ENCODE results near the gene SCN2A. TPM values are rescaled to one million over a fixed set of nuclear protein-coding genes. Genes with fewer than 3 reads are reported as not detected.

The SCN2A gene
- total and polyA plus RNA-seq, 2 donors (not counting 3 experiments of a cell fraction or from before 2014, with no cell fraction given) = not detected

GRCh38 chr2:165406173-165406572, 167.0 kb downstream of the SCN2A start:
- FAIRE-seq (no peak), DNase-seq (ENCODE audit: low read depth, low spot score) (no peak)
- Histone ChIP-seq H3K27ac (ENCODE audit: insufficient read depth, low read depth, low read length) (no peak overlapping the region), H3K9me1 (replicated peaks; ENCODE audit: control insufficient read depth, extremely low read depth, insufficient read depth, low read length) (no peaks in the 10 kb centered on the region), H2AFZ (ENCODE audit: low read depth, low read length) (no peak overlapping the region), H3K4me3 (replicated peaks in 1 of 3; ENCODE audit: insufficient read depth in 1 of 3, low read depth in 1 of 3, low read length in 3 of 3) (no peak overlapping the region), H3K4me1 (ENCODE audit: control insufficient read depth, extremely low read depth, insufficient read depth, low read length) (peaks cover 3% of the 10 kb centered on the region), H3K4me2 (ENCODE audit: insufficient read depth, low read length) (no peak overlapping the region), H3K9me3 (replicated peaks; ENCODE audit: control insufficient read depth, insufficient read depth, low read length) (no peaks in the 10 kb centered on the region), H3K79me2 (ENCODE audit: control insufficient read depth, insufficient read depth, low read length) (no peaks in the 10 kb centered on the region), H4K20me1 (replicated peaks; ENCODE audit: control insufficient read depth, extremely low read depth, insufficient read depth, low read length) (no peaks in the 10 kb centered on the region), H3K27me3 (ENCODE audit: control insufficient read depth in 2 of 2, insufficient read depth in 2 of 2, low read length in 2 of 2) (peaks cover 20 to 22% of the 10 kb centered on the region in 2 experiments), H3K9ac (replicated peaks; ENCODE audit: extremely low read depth, insufficient read depth, low read length) (no peak overlapping the region), H3K36me3 (ENCODE audit: control insufficient read depth in 2 of 2, extremely low read depth in 1 of 2, insufficient read depth in 2 of 2, low read length in 2 of 2) (no peaks in the 10 kb centered on the region)
- intact Hi-C loops (cut with micrococcal nuclease) = no loop called here
- TF ChIP-seq FOS (IDR thresholded peaks at IDR 0.05; ENCODE audit: borderline replicate concordance, insufficient read depth, low read length) (no peak), JUN (IDR thresholded peaks at IDR 0.05; ENCODE audit: borderline replicate concordance, insufficient read depth, insufficient read length, low read depth) (no peak), POLR2AphosphoS5 (IDR thresholded peaks at IDR 0.05; ENCODE audit: insufficient read depth, low read depth, low read length) (no peak)
- POLR2A ChIA-PET = no interaction called here
- CTCF ChIA-PET = interaction anchor here (1.2 to 3.8 kb wide), 2 partner anchors 292 to 468 kb away, joined by 4 to 17 read pairs; no protein-coding TSS in a partner anchor
- no TSS peak for BruUV-seq (replicated peaks)
- dilution Hi-C loops (cut with MboI; ENCODE audit: extremely low pct_ligation_motif_present, low sequenced_read_pairs) = no loop called here

- POLR2A ChIA-PET = no interaction called here
- dilution Hi-C loops (cut with MboI; ENCODE audit: extremely low pct_ligation_motif_present, low sequenced_read_pairs) (no loop called here), intact Hi-C loops (cut with micrococcal nuclease) (no loop called here)
- no peak overlapping the region for H2AFZ ChIP-seq (ENCODE audit: low read depth, low read length)
- H4K20me1 ChIP-seq (replicated peaks; ENCODE audit: control insufficient read depth, extremely low read depth, insufficient read depth, low read length) = no peaks in the 10 kb centered on the region
- no peak overlapping the region for H3K27ac ChIP-seq (ENCODE audit: insufficient read depth, low read depth, low read length)
- no peak for FAIRE-seq
- H3K36me3 ChIP-seq (ENCODE audit: control insufficient read depth in 2 of 2, extremely low read depth in 1 of 2, insufficient read depth in 2 of 2, low read length in 2 of 2) = no peaks in the 10 kb centered on the region
- peaks cover 18 to 20% of the 10 kb centered on the region in 2 experiments for H3K27me3 ChIP-seq (ENCODE audit: control insufficient read depth in 2 of 2, insufficient read depth in 2 of 2, low read length in 2 of 2)
- H3K4me3 ChIP-seq (replicated peaks in 1 of 3; ENCODE audit: insufficient read depth in 1 of 3, low read depth in 1 of 3, low read length in 3 of 3) = no peak overlapping the region
- no peak overlapping the region for H3K4me2 ChIP-seq (ENCODE audit: insufficient read depth, low read length)
- H3K9me1 ChIP-seq (replicated peaks; ENCODE audit: control insufficient read depth, extremely low read depth, insufficient read depth, low read length) = no peaks in the 10 kb centered on the region
- no peak overlapping the region for H3K9ac ChIP-seq (replicated peaks; ENCODE audit: extremely low read depth, insufficient read depth, low read length)
- TF ChIP-seq FOS (IDR thresholded peaks at IDR 0.05; ENCODE audit: borderline replicate concordance, insufficient read depth, low read length) = no peak
- no peak for TF ChIP-seq POLR2A (IDR thresholded peaks at IDR 0.05; ENCODE audit: low read depth, low read length)
- TF ChIP-seq GATA2 (IDR thresholded peaks at IDR 0.05; ENCODE audit: insufficient read depth, insufficient read length, low read depth, low read length) = no peak
- TF ChIP-seq POLR2AphosphoS5 (IDR thresholded peaks at IDR 0.05; ENCODE audit: insufficient read depth, low read depth, low read length) = no peak
- TF ChIP-seq JUN (IDR thresholded peaks at IDR 0.05; ENCODE audit: borderline replicate concordance, insufficient read depth, insufficient read length, low read depth) = no peak
- TF ChIP-seq MAX (IDR thresholded peaks at IDR 0.05; ENCODE audit: insufficient read depth, insufficient read length) = no peak
- TF ChIP-seq EZH2 (IDR thresholded peaks at IDR 0.05; ENCODE audit: borderline replicate concordance, low read depth, low read length, severe bottlenecking) = no peak
- no peak for TF ChIP-seq MYC (IDR thresholded peaks at IDR 0.05; ENCODE audit: low read depth, low read length)
- TF ChIP-seq CTCF (IDR thresholded peaks at IDR 0.05; ENCODE audit: extremely low read depth in 1 of 2, insufficient read depth in 1 of 2, low read depth in 1 of 2, low read length in 2 of 2) = no peak
- no peaks in the 10 kb centered on the region for H3K9me3 ChIP-seq (replicated peaks; ENCODE audit: control insufficient read depth, insufficient read depth, low read length)
- H3K79me2 ChIP-seq (ENCODE audit: control insufficient read depth, insufficient read depth, low read length) = no peaks in the 10 kb centered on the region
- no peak for DNase-seq (ENCODE audit: low read depth, low spot score)
- H3K4me1 ChIP-seq (ENCODE audit: control insufficient read depth, extremely low read depth, insufficient read depth, low read length) = peaks cover 3% of the 10 kb centered on the region
- CTCF ChIA-PET = interaction anchor here (3.8 kb wide), 1 partner anchor 467 kb away, joined by 17 read pairs; no protein-coding TSS in a partner anchor
- no TSS peak for BruUV-seq (replicated peaks)
These were observed 168.3 kb downstream of the SCN2A start for GRCh38 chr2:165407466-165407865.
